Left ventricle myocardium inferior (tissue), 1 donor: ENCODE measurements around the gene MYO18A. TPM values are rescaled to one million over a fixed set of nuclear protein-coding genes. Genes with fewer than 3 reads are reported as not detected.

Experiments
- DNase-seq: peaks from one replicate; pipeline ENCODE4 v3.0.0-alpha.2; 2020
- H3K27ac ChIP-seq: fragments of 200-600 bp; replicated peaks from 2 replicates; pipeline ENCODE4 v1.8.0; 2021
- H3K27me3 ChIP-seq: fragments of 200-600 bp; 2 replicates; pipeline ENCODE4 v1.8.0; 2021; ENCODE audit warnings: low read depth
- H3K36me3 ChIP-seq: fragments of 200-600 bp; 2 replicates; pipeline ENCODE4 v1.8.0; 2021
- H3K4me1 ChIP-seq: fragments of 200-600 bp; 2 replicates; pipeline ENCODE4 v1.8.0; 2021
- H3K4me3 ChIP-seq: fragments of 200-600 bp; 2 replicates; pipeline ENCODE4 v1.8.0; 2021; ENCODE audit warnings: mild to moderate bottlenecking, moderate library complexity
- H3K9me3 ChIP-seq: fragments of 200-600 bp; replicated peaks from 2 replicates; pipeline ENCODE4 v1.8.0; 2021
- CTCF ChIP-seq: fragments of 200-600 bp; IDR thresholded peaks from 2 replicates; pipeline ENCODE4 v1.8.0; 2021; ENCODE audit warnings: antibody characterized with exemption, mild to moderate bottlenecking, borderline replicate concordance
- intact Hi-C: fragments of 100-400 bp; cut with micrococcal nuclease; formaldehyde crosslinking; loops from one replicate; pipeline ENCODE4 v1.11.0; 2022
- total RNA-seq: library from RNA; stranded (reverse); fragmentation: NEBNext Ultra II Directional; extraction: Animal tissue kit (Norgen Biotek cat#: 25700); gene quantifications from one replicate; pipeline ENCODE4 v1.2.1, GENCODE V29; 2021
- donor health status: DM: no; HTN: yes; CAD: no; lungs with severe emphysema.

Gene MYO18A
- total RNA-seq, 1 donor from 2014 or later = 397 TPM

GRCh38 chr17:29179232-29180033, 765 bp downstream of the MYO18A start:
- H3K4me3 ChIP-seq = peak overlapping the region; percentile 81
- intact Hi-C loops = loop anchor here (5.0 kb wide), 1 partner anchor 37 kb away; no protein-coding TSS in a partner anchor
- peak overlapping the region; percentile 92 for H3K27ac ChIP-seq
- H3K27me3 ChIP-seq = no peaks in the 10 kb centered on the region
- H3K4me1 ChIP-seq = peaks cover 57% of the 10 kb centered on the region
- peak; percentile 48 for DNase-seq
- no peak for TF ChIP-seq CTCF
- no peaks in the 10 kb centered on the region for H3K9me3 ChIP-seq
- H3K36me3 ChIP-seq = no peaks in the 10 kb centered on the region

GRCh38 chr17:29178750-29179231, 1.4 kb downstream of the MYO18A start:
- Histone ChIP-seq H3K4me1 (peaks cover 57% of the 10 kb centered on the region), H3K9me3 (no peaks in the 10 kb centered on the region), H3K4me3 (peak overlapping the region; percentile 81), H3K36me3 (no peaks in the 10 kb centered on the region), H3K27ac (peak overlapping the region; percentile 92), H3K27me3 (no peaks in the 10 kb centered on the region)
- intact Hi-C loops = no loop called here
- no peak for DNase-seq
- no peak for TF ChIP-seq CTCF

- H3K36me3 ChIP-seq = no peaks in the 10 kb centered on the region
- intact Hi-C loops = no loop called here
- no peak for DNase-seq
- H3K27ac ChIP-seq = peak overlapping the region; percentile 92
- H3K4me3 ChIP-seq = peak overlapping the region; percentile 81
- TF ChIP-seq CTCF = no peak
- peaks cover 57% of the 10 kb centered on the region for H3K4me1 ChIP-seq
- no peaks in the 10 kb centered on the region for H3K27me3 ChIP-seq
- no peaks in the 10 kb centered on the region for H3K9me3 ChIP-seq
Observed at GRCh38 chr17:29177871-29178749, 2.1 kb downstream of the MYO18A start.

- Histone ChIP-seq H3K4me3 (peak overlapping the region; percentile 74), H3K9me3 (no peaks in the 10 kb centered on the region), H3K36me3 (no peaks in the 10 kb centered on the region), H3K27me3 (no peaks in the 10 kb centered on the region), H3K4me1 (peaks cover 62% of the 10 kb centered on the region), H3K27ac (peak overlapping the region; percentile 92)
- intact Hi-C loops = no loop called here
- DNase-seq = no peak
- no peak for TF ChIP-seq CTCF
Observed at GRCh38 chr17:29177541-29177870, 2.7 kb downstream of the MYO18A start.

GRCh38 chr17:29176558-29177351, 3.4 kb downstream of the MYO18A start:
- Histone ChIP-seq H3K4me1 (peaks cover 64% of the 10 kb centered on the region), H3K27me3 (no peaks in the 10 kb centered on the region)

More at GRCh38 chr17:29176558-29177351, 3.4 kb downstream of the MYO18A start:
- H3K9me3 ChIP-seq = no peaks in the 10 kb centered on the region
- H3K4me3 ChIP-seq = peak overlapping the region; percentile 74
- intact Hi-C loops = no loop called here
- H3K27ac ChIP-seq = peak overlapping the region; percentile 92
- no peak for TF ChIP-seq CTCF
- H3K36me3 ChIP-seq = no peaks in the 10 kb centered on the region
- DNase-seq = peak; percentile 52
